NOMO-1 (cell line): ENCODE results near the gene SMKR1.
"Not testable (repeated sequence)": the region's sequence is repeated elsewhere in the genome, so short reads cannot be mapped to it uniquely, and the experiment has no call there.

Experiments used
- DNase-seq, 2 experiments: peaks; one replicate each; lab custom pipeline; 2025; ENCODE audit not compliant: unreplicated experiment in 2 of 2; lab: John Stamatoyannopoulos, UW

SMKR1 gene

DNA sequence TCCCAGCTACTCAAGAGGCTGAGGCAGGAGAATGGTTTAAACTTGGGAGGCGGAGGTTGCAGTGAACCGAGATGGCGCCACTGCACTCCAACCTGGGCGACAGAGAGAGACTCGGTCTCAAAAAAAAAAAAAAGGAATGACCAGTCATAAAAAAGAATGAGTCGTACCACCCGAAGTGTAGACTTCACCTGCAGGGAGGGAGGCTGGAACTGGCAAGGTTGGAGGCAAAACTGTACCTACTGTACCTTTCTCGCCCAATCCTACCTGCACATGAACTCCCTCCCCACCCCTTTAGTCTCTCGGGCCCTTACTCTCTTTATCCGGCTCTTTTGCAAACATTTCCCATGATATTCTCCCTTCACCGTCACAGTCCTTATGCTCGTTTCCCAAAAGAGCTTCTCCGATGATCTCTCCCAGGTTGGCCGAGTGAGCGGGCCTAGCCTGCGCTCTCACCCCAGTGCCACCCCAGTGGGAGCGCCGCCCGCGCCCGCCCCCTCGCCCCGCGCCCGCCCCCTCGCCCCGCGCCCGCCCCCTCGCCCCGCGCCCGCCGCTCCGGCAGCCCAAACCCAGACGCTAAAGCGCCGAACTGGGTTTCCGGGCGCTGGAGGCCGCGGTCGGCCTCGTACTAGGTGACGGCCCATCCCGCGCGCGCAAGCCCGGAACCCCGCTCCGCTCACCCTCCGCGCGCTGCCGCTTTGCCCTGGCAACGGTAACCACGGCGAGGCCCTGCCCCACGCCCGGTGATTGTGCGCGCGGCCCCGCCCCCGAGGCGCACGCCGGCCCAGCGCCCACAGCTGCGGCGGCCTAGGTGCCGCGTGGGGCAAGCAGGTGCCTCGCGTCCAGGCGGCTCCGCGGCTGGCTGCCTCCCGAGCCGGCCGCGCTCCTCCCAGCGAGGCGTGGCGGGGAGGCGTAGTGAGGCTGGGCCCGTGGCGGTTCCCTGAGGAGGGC lies at the start of gene SMKR1:
TSS of gene SMKR1 (plus strand) at position 772 of the 948 bp plus-strand sequence. CDS start 294 bp downstream, outside the sequence.
- peak; percentile 22 to 23 for DNase-seq

DNA sequence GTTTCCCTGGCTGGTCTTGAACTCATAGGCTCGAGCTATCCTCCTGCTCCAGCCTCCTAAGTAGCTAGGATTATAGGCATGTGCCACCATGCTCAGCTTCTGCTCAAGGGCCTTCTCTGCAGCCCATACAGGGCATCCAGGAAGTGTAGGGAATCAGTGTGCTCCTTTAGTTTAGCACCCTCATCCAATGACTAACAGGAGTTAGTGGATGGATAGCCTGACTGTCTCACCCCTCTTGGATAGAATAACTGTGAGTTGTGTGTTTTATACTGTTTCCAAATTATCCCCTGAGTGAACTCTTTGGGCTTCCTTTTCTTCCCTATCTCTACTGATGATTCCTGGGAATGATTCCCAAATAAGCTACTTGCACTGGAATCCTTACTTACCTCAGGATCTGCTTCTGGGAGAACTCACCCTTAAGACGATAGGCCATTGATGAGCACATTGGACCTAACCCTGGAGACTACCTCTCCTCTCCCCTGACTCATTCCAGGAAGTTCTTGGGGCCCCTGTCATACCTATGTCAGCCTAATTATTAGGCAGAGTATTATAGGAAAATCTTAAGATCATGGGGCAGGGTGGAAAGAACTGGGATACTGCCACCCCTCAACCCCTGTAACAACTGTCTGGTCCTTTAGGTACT lies 49.6 kb upstream of the SMKR1 start:
- no peak for DNase-seq

DNA sequence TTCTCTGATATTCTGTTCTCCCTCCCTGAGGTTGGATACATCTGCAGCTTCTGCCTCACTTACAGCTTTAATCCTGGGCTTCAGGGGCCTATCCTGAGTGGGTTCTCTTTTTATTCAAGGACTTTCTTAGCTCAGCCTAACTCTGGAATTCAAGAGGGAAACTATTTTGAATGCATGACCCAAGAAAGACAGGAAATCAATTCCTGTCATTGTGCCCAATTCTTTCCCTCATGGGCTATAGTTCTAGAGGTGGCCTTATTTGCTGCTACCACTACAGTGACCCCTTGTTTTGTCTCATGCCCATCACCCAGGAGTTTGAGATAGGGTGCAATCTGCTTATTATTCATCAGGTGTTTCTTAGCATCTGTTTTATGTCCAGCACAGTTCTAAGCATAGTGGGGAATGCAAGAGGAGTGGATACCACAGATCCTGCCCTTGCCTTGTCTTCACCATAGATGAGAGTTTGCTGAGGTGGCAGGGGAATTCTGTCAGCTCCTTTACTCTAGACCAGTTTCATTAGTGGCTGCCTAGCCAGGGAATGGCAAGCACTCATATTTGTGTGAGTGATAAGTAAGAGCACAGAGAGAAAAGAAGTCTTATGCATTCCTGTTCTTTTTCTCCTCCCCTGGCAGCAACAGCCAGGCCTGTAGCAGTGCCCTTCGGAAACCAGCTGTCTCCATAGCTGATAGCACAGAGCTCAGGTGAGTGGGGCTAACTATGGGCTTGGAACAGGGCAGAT lies 48.7 kb upstream of the SMKR1 start:
- DNase-seq: no peak

DNA sequence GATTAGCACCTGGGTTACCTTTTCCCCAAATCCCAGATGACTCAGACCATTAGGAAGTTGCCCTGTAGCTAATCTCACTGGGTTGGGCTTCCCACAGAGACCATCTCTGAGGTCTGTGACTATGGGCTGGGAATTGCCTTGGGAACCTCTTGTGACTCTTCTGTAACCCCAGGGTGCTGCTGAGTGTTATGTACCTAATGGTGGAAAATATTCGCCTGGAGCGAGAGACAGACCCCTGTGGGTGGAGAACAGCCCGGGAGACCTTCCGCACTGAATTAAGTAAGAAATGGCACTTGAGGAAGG lies 48.1 kb upstream of the SMKR1 start:
- no peak for DNase-seq

DNA sequence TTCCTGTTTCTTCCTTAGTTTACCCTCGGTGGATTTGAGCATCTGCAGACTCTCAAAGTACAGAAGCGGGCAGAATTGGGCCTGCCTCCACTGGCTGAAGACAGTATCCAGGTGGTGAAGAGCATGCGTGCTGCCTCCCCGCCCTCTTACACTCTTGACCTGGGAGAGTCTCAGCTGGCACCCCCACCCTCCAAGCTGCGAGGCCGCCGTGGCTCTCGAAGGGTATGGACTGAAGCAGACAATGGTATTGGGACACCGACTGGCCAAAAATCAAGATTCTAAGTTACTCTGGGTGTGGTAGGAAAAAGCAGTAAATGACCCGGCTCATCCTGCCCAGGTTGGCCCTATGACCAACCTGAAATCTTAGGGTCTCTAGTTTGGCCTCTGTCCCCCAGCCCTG lies 45.9 kb upstream of the SMKR1 start:
- DNase-seq: no peak

DNA sequence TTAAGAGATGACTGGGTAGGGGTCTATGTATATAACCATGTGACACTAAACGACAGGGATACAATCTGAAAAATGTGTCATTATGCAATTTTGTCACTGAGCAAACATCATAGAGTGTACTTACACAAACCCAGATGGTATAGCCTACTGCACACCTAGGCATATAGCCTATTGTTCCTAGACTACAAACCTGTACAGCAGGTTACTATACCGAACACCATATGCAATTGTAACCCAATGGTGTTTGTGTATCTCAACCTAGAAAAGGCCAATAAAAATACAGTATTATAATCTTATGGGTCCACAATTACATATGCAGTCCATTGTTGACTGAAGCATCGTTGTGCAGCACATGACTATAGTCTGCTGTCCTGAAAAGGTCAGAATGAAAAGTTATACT lies 45.2 kb upstream of the SMKR1 start:
- DNase-seq: no peak

DNA sequence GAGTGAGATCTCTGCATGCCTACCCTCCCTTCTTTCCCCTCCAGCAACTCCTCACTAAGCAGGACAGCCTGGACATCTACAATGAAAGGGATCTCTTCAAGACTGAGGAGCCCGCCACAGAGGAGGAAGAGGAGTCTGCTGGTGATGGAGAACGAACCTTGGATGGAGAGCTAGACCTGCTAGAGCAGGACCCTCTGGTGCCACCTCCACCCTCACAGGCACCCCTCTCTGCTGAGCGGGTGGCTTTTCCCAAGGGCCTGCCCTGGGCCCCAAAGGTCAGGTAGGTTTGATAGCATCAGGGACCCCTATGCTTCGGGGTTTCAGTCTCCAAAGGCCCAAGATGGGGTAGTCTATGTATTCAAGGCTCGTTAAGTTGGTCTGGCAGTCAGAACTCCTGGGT lies 44.2 kb upstream of the SMKR1 start:
- DNase-seq: no peak

DNA sequence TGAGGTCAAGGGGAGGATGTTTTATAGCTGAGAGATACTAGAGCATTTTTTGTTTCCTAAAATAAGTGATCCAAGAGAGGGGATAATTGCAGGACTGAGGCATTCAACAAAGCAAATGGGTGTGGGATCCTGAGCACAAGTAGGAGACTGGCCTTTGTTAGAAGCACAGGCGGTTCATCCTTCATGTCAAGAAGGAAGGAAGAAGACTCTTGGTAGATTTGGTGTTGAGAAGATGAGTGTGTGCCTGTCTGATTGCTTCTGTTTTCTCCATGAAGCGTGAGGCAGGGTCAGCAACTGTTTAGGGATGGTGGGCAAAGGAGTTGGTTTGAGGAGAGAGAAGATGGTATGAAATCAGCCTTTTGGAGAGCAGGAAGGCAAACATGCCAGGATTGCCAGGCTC lies 40.5 kb upstream of the SMKR1 start:
- no peak for DNase-seq

DNA sequence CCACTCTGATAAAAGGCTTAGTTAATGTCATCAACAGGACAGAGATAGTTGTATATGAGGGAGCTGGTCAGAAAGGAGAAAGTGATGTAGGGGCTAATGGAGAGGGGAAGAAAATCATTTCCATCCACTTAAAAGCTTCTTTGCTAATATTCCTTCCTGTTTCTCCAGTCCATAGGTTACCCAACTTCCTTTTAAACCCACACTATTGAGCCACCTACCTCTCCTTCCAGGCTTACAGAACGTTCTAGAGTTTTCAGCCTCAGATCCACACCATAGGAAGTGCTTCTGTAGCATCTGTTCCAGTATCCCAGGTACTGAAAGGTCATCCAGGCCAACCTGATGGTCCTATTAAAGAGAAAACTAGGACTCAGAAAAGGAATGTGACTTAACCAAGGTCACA lies 39.9 kb upstream of the SMKR1 start:
- peak in 1 of 2 experiments; percentile 37 for DNase-seq

DNA sequence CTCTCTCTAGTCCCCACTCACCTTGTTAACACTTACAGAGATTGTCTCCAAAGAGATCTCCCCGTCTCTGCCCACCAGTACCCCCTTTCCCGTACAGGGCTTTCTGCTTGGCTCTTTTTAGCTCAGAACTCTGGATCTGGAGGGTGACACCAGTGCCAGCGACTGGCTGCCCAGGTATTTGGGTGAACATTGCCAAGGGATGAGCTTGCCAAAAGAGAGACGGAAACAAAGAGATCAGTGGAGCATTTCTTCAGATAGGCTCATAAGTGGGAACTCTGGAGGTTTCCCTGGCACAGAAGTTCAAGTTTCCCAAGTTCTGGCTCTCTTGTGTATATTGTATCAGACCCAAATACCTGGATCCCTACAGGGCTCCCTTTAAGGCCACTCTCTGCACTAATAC lies 38.1 kb upstream of the SMKR1 start:
- no peak for DNase-seq

DNA sequence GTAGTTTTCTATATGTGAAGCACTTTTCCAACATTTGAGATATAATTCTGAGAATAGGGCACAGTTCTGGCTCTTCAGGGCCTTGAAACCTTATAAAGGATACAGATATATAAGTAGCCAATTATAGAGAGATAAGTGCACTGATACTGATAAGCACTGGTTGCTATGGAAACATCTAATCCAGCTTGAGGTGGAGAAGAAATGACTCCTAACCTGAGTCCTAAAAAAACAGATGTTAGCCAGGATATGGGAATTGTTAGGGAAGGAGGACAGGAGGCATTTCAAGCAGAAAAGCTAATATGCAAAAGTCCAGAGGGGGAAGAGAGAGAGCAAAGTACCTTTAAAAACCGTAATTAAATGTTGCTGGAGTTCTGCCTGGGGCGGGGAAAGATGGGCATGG lies 37.3 kb upstream of the SMKR1 start:
- no peak for DNase-seq

DNA sequence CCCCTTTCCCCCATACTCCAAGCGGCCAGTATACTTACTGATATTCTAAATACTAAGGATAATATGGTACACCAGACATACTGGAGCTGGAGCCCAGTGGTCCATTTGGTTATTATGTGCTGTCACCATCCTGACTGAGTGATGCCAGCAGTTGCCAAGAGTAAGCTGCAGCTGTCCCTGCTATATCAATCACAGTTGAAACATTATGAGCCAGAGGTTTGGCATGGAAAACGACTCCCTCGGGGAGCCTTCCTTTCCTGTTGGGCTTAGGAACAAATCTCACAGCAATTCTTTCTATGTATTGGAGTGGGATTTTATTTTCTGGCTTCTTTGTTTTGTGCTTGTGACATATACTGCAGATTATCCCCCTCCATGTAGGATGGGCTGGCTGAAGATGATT lies 35.5 kb upstream of the SMKR1 start:
- no peak for DNase-seq

DNA sequence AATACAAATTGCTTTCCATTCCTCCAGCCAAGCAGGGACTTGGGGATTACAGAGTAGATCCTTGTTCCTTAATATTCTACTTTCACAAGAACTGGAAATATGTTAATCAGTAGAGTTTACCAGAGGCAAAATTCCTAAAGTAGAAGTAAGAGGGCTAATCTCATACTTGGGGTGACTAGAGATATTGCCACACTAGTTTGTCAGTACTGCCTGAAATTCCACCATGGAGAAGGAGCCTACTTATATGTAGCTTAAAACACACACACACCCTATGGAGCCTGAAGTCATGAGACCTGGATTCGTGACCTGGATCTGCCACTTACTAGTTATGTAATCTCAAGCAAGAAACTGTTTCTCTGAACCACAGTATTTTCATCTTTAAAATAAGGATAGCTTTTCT lies 34.2 kb upstream of the SMKR1 start:
- no peak for DNase-seq

DNA sequence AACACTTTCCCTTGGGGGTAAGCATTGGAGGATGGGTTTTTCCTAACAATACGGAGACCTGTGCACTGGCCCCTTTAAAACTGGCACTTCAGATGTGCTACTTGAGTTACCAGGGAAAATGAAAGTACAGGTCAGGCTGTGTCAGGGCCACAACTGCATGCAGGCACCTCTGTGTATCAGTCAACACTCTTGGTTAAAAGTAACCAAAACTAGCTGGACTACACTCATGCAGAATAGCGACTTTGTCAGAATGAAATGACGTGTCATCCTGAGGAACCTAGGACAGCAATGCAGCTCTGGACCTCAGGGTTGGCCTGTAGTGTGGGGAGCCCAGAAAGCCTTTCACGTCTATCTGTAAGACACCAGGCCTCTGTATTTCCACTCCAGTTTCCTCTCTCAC lies 33.8 kb upstream of the SMKR1 start:
- DNase-seq: no peak

DNA sequence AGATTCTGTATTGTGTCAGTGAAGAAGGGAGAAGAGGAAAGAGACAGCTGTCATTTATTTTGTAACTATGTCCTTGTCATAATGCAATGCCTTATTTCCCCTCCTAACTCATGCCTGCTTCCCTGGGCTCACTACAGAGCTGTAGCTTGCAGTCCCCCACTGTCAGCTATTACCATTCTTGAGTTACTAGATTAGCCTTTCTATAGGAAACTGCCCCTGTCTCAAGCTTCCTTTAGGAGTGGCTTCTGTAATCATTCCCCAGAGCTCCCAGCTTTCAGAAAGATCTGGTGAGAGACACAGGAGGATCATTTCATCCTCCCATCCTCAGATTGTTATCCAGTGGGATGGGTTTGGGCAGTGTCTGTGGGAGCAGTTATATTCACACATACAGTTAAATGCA lies 32.4 kb upstream of the SMKR1 start:
- no peak for DNase-seq

DNA sequence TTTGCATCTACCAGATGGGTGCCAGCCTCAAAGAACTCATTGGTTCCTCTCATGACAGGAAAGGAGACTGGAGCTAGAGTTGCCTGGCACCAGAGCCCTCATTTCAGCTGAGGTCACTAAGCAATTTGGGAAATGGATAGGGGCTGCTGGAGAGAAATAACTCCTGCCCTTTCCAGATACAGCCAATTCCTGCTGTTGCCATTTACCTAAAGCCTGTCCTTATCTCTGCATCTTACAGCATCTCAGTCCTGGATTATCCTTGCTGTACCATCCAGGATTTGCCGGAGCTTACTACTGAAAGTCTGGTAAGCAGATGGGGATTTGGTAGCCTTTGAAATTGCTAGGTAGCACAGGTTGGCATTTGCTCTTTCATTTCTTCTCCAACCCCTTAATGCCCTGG lies 31.9 kb upstream of the SMKR1 start:
- DNase-seq: no peak

DNA sequence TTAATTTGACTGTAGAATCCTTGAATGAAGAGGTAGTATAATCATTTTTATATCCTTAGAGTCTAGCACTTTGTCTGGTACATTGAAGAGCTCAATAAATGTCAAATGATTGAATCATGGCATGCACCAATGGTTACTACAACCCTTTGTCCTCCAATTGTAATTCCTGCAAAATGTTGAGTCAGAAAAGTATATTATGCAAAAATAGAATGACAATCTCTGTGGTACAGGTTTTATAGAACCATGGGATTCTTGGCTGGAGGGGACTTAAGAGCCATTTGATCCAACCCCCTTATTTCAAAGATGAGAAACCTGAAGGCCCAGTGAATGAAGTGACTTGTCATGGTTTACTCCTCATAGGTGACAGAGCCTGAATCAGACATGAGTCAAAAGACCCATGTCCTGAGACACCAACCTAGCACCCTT lies 30.9 kb upstream of the SMKR1 start:
- no peak for DNase-seq

DNA sequence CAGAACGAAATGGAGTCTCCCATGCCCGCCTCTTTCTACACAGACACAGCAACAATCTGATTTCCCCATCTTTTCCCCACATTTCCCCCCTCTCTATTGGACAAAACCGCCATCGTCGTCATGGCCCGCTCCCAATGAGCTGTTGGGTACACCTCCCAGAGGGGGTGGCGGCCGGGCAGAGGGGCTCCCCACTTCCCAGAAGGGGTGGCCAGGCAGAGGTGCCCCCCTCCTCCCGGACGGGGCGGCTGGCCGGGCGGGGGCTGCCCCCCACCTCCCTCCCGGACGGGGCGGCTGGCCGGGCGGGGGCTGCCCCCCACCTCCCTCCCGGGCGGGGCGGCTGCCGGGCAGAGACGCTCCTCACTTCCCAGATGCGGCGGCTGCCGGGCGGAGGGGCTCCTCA lies 26.4 kb upstream of the SMKR1 start:
- not testable (repeated sequence) for DNase-seq

DNA sequence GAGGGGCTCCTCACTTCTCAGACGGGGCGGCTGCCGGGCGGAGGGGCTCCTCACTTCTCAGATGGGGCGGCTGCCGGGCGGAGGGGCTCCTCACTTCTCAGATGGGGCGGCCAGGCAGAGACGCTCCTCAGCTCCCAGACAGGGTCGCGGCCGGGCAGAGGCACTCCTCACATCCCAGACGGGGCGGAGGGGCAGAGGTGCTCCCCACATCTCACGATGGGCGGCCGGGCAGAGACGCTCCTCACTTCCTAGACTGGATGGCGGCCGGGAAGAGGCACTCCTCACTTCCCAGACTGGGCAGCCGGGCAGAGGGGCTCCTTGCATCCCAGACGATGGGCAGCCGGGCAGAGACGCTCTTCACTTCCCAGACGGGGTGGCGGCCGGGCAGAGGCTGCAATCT lies 25.9 kb upstream of the SMKR1 start:
- DNase-seq: not testable (repeated sequence)

DNA sequence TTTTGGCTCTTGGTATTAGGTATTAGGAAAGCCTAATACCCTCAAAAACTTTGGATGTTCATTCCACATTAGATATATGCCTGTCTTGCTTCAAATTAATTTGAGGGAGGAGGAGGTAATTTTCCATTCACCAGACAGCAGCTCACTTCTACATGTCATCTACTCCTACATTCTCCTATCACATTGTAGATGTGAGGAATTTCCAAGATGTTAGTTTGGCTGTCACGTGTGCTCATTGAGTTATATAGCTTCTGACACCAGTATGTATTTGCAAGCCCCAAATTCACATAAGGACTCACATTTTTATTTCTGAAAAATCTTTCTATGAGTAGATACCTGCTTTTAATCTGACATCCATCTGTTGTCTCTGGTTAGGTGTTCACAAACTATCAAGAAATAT lies 22.5 kb upstream of the SMKR1 start:
- DNase-seq: no peak

DNA sequence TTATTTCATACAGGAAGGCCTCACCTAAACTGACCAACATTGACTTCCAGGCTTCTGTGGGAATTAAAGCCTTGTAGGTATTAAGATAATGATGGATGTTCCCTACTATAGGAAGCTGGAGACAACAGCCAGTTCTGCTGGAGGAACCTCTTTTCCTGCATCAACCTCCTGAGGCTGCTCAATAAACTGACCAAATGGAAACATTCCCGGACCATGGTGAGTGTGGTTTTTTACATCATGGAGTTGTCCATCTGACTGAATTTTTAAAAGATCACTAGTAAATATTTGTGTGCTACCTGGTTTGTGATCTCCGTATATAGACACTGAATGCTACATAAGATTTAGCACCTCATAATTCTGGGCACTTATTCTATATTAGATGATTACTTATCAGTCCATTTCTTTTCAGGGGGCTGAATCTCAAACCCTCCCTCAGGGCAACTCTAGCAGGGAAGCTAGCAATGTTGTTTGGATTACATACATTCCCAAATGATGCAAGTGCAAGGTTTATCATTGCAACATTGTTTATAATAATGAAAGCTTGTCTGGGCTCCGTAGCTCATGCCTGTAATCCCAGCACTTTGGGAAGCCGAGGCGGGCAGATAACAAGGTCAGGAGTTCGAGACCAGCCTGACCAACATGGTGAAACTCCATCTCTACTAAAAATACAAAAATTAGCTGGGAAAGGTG lies 21.5 kb upstream of the SMKR1 start:
- DNase-seq: no peak
